Ishikawa (cell line): Measurements from ENCODE around the gene NMU.

Experiments
- CEBPB ChIP-seq: IDR thresholded peaks from 2 replicates; pipeline ENCODE4 v1.6.1; 2012
- CREB1 ChIP-seq: IDR thresholded peaks from 2 replicates; pipeline ENCODE4 v1.6.1; 2012; ENCODE audit warnings: low read depth
- EGR1 ChIP-seq: IDR thresholded peaks from 2 replicates; pipeline ENCODE4 v1.6.1; 2012
- EP300 ChIP-seq: IDR thresholded peaks from 2 replicates; pipeline ENCODE4 v1.6.1; 2012; ENCODE audit warnings: borderline replicate concordance
- FOXM1 ChIP-seq: IDR thresholded peaks from 2 replicates; pipeline ENCODE4 v1.6.1; 2012; ENCODE audit warnings: low read depth, borderline replicate concordance
- MAX ChIP-seq: IDR thresholded peaks from 2 replicates; pipeline ENCODE4 v1.6.1; 2012
- NFIC ChIP-seq: IDR thresholded peaks from 2 replicates; pipeline ENCODE4 v1.6.1; 2012
- RAD21 ChIP-seq: IDR thresholded peaks from 2 replicates; pipeline ENCODE4 v1.6.1; 2012; ENCODE audit warnings: low read depth
- REST ChIP-seq: IDR thresholded peaks from 2 replicates; pipeline ENCODE4 v1.6.1; 2012; ENCODE audit warnings: low read depth, mild to moderate bottlenecking
- TAF1 ChIP-seq: IDR thresholded peaks from 2 replicates; pipeline ENCODE4 v1.6.1; 2012; ENCODE audit warnings: low read depth, mild to moderate bottlenecking
- TCF12 ChIP-seq: IDR thresholded peaks from 2 replicates; pipeline ENCODE4 v1.6.1; 2012; ENCODE audit warnings: low read depth
- TEAD4 ChIP-seq: IDR thresholded peaks from 2 replicates; pipeline ENCODE4 v1.6.1; 2012
- USF1 ChIP-seq: IDR thresholded peaks from 2 replicates; pipeline ENCODE4 v1.6.1; 2012
- YY1 ChIP-seq: IDR thresholded peaks from 2 replicates; pipeline ENCODE4 v1.6.1; 2012; ENCODE audit warnings: low read depth
- ZBTB7A ChIP-seq: IDR thresholded peaks from 2 replicates; pipeline ENCODE4 v1.6.1; 2012; ENCODE audit warnings: low read depth

Gene NMU

GRCh38 chr4:55668449-55668848 lies 32.4 kb upstream of the NMU start:
- no peak for TF ChIP-seq MAX
- TF ChIP-seq FOXM1 = no peak
- no peak for TF ChIP-seq RAD21
- no peak for TF ChIP-seq YY1
- TF ChIP-seq TCF12 = no peak
- no peak for TF ChIP-seq EP300
- no peak for TF ChIP-seq CEBPB
- TF ChIP-seq NFIC = no peak

- TF ChIP-seq ZBTB7A (no peak), NFIC (no peak), EGR1 (no peak), YY1 (no peak), MAX (no peak)
Observed at GRCh38 chr4:55666535-55666934, 30.4 kb upstream of the NMU start.

GRCh38 chr4:55663145-55663544 lies 27.0 kb upstream of the NMU start:
- TF ChIP-seq TAF1 = no peak
- no peak for TF ChIP-seq TCF12
- no peak for TF ChIP-seq CEBPB
- no peak for TF ChIP-seq REST

- TF ChIP-seq TAF1 (no peak), USF1 (no peak), TEAD4 (no peak), MAX (no peak), ZBTB7A (no peak), CEBPB (no peak), YY1 (no peak), NFIC (no peak), REST (no peak), CREB1 (no peak), EP300 (no peak)
Observed at GRCh38 chr4:55661398-55662056, 25.4 kb upstream of the NMU start.

GRCh38 chr4:55658657-55659056 lies 22.6 kb upstream of the NMU start:
- TF ChIP-seq ZBTB7A (no peak), YY1 (no peak), CREB1 (no peak), FOXM1 (no peak), EP300 (no peak), TEAD4 (no peak), NFIC (no peak), REST (no peak), TCF12 (no peak), USF1 (no peak), TAF1 (no peak), MAX (no peak), CEBPB (no peak), RAD21 (no peak), EGR1 (no peak)
